ENCODE measurements around the gene IRAK3.

Gene IRAK3

DNA sequence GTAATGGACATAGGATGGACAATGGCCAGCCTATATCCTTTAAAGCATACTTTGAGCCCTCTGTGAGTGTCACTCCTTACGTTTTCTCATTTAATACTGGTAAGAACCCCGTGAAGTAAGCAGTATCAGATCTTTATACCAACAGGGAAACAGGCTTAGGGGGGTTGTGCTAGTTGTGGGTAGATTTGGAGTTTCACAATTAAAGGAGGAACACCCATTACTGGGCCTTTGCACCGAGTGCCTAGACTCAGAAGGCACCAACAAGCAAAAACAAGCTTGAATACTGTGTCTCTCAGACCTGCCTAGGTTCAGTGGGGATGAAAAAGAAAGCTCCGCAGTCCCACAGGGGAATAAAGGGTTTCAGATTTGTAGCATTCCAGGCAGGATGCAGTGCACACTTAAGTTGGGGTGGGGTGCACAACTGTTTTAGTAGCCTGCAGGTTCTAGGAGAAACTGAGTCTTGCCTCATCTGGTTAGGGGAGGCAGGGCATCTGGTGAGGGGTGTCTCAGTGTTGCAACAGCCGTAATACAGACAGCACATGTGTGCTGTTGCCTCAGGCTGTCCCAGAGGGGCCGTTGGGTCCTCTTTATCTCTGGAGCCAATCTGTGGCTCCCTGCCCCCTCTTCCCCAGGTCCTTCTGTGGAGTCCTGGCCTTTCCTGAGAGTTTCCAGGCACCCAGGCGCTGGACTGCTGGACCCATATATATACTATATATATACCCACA, 51.2 kb downstream of the IRAK3 start:
- Histone ChIP-seq H3K9ac (no peak overlapping the region), H3K4me2 (no peak overlapping the region), H3K79me2 (ENCODE audit: insufficient read depth, low read depth) (no peaks in the 10 kb centered on the region), H3K4me3 (IDR thresholded peaks at IDR 0.05; ENCODE audit: insufficient read depth, low read depth, low read length) (no peak overlapping the region), H2AFZ (ENCODE audit: low read depth) (no peak overlapping the region), H3K36me3 (ENCODE audit: insufficient read depth) (no peaks in the 10 kb centered on the region), H3K27me3 (ENCODE audit: insufficient read depth, low read depth) (no peaks in the 10 kb centered on the region), H4K20me1 (ENCODE audit: insufficient read depth) (no peaks in the 10 kb centered on the region), H3K4me1 (ENCODE audit: low read depth, poor library complexity, severe bottlenecking) (peaks cover 31% of the 10 kb centered on the region), H3K27ac (no peak overlapping the region)
- TF ChIP-seq, protein P1, sequence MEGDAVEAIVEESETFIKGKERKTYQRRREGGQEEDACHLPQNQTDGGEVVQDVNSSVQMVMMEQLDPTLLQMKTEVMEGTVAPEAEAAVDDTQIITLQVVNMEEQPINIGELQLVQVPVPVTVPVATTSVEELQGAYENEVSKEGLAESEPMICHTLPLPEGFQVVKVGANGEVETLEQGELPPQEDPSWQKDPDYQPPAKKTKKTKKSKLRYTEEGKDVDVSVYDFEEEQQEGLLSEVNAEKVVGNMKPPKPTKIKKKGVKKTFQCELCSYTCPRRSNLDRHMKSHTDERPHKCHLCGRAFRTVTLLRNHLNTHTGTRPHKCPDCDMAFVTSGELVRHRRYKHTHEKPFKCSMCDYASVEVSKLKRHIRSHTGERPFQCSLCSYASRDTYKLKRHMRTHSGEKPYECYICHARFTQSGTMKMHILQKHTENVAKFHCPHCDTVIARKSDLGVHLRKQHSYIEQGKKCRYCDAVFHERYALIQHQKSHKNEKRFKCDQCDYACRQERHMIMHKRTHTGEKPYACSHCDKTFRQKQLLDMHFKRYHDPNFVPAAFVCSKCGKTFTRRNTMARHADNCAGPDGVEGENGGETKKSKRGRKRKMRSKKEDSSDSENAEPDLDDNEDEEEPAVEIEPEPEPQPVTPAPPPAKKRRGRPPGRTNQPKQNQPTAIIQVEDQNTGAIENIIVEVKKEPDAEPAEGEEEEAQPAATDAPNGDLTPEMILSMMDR (conservative IDR thresholded peaks at IDR 0.05; ENCODE audit: low read depth, low read length) = no peak

DNA sequence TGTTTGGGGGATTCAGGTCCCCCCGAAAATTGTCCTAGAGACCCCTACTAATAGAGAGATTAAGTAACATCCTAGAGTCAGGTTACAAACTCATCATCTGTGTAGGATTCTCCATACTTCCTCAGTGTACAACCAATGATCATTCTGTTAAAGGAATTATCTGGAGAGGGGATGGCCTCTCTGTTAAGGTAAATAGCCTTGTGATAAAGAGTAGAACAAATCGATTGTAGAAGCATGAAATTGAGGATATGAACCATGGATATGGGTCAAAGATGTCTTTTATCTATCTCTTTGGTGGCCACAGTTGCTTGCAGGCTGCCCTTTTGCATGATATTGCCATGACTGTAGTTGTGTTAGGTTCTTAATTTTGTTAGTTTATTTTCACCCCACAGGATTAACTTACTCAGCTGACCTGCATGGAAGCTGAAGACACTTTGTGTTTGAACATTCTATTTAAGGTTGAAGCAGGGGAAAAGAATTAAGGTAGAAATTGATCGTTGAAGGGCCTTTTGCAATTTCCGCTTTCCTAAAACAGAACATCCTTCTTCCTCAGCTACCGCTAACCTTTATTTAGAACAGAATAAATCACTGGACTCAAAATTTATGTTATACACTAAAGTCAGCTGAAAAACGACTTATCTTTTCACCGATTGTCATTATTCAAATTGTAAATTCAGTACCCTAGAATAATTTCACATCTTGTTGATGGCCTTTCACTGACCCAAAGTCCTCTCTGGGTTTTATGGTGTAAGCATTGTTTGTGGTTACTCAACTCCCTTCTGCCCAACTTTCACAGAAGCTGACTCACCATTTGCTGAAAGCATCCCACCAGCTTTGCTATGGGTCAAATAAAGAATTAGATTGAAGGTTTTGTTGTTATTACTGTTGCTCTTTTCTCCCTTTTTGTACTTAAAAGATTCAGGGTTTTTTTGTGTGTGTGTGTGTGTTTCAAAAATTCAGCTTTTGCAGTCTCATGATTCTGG, 52.3 kb downstream of the IRAK3 start:
- Histone ChIP-seq H3K27me3 (ENCODE audit: insufficient read depth, low read depth) (no peaks in the 10 kb centered on the region), H3K4me3 (IDR thresholded peaks at IDR 0.05; ENCODE audit: insufficient read depth, low read depth, low read length) (no peak overlapping the region), H3K4me1 (ENCODE audit: low read depth, poor library complexity, severe bottlenecking) (peaks cover 27% of the 10 kb centered on the region)

DNA sequence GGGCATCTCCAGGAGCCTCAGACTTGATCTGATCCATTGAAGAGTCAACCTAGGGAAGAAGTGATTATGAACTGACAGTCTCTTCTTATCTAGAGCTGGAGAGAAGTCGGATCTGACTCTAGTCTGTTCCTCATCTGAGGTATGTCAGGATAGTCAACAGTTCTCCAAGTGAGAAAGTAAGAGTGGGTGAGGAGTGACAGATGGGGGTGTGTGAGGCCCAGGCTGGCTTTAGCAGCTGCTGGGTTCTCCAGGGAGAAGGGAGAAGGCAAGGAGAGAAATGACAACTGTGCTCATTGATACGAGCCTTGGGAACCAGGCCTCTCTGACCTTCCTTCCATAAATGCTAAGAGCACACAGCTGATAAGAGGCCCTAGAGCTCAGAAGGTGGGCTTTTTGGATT, 53.3 kb downstream of the IRAK3 start:
- H3K36me3 ChIP-seq (ENCODE audit: insufficient read depth) = no peaks in the 10 kb centered on the region
- H3K9ac ChIP-seq = no peak overlapping the region
- TF ChIP-seq, protein P1 (conservative IDR thresholded peaks at IDR 0.05; ENCODE audit: low read depth, low read length) = no peak
- no peak overlapping the region for H3K27ac ChIP-seq
- H4K20me1 ChIP-seq (ENCODE audit: insufficient read depth) = no peaks in the 10 kb centered on the region
- H3K4me3 ChIP-seq (IDR thresholded peaks at IDR 0.05; ENCODE audit: insufficient read depth, low read depth, low read length) = no peak overlapping the region
- peaks cover 17% of the 10 kb centered on the region for H3K4me1 ChIP-seq (ENCODE audit: low read depth, poor library complexity, severe bottlenecking)
- no peak overlapping the region for H2AFZ ChIP-seq (ENCODE audit: low read depth)
- no peaks in the 10 kb centered on the region for H3K79me2 ChIP-seq (ENCODE audit: insufficient read depth, low read depth)
- H3K27me3 ChIP-seq (ENCODE audit: insufficient read depth, low read depth) = no peaks in the 10 kb centered on the region
- H3K4me2 ChIP-seq = peak overlapping the region; percentile 21

More for the DNA sequence above, 52.3 kb downstream of the IRAK3 start:
- Histone ChIP-seq H2AFZ (ENCODE audit: low read depth) (no peak overlapping the region), H3K36me3 (ENCODE audit: insufficient read depth) (no peaks in the 10 kb centered on the region), H3K9ac (no peak overlapping the region), H4K20me1 (ENCODE audit: insufficient read depth) (no peaks in the 10 kb centered on the region), H3K27ac (no peak overlapping the region), H3K4me2 (peak overlapping the region; percentile 21), H3K79me2 (ENCODE audit: insufficient read depth, low read depth) (no peaks in the 10 kb centered on the region)
- TF ChIP-seq, protein P1 (conservative IDR thresholded peaks at IDR 0.05; ENCODE audit: low read depth, low read length) = no peak

DNA sequence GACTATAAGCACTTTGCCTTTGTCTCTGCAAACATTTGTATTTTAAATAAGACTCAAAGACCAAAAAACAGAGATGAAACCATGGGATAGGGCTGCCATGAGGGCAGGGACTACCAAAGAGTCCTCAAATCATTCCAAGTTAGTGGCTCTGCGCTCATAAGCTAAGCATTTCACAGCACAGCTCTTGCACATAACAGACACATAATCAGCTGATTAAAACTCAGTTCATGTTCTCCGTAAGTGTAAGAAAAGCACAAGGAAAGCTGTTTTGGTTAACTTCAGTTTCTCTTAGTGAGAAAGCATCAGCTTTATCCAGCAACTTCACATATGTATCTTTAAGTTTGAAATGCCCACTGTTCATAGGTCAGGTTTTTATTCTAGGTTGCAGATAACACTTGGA, 54.9 kb downstream of the IRAK3 start:
- Histone ChIP-seq H3K27me3 (ENCODE audit: insufficient read depth, low read depth) (no peaks in the 10 kb centered on the region), H3K9ac (no peak overlapping the region), H3K4me3 (IDR thresholded peaks at IDR 0.05; ENCODE audit: insufficient read depth, low read depth, low read length) (no peak overlapping the region), H2AFZ (ENCODE audit: low read depth) (no peak overlapping the region), H3K4me1 (ENCODE audit: low read depth, poor library complexity, severe bottlenecking) (peaks cover 16% of the 10 kb centered on the region), H3K27ac (no peak overlapping the region), H4K20me1 (ENCODE audit: insufficient read depth) (no peaks in the 10 kb centered on the region), H3K79me2 (ENCODE audit: insufficient read depth, low read depth) (no peaks in the 10 kb centered on the region), H3K36me3 (ENCODE audit: insufficient read depth) (no peaks in the 10 kb centered on the region), H3K4me2 (no peak overlapping the region)
- TF ChIP-seq, protein P1 (conservative IDR thresholded peaks at IDR 0.05; ENCODE audit: low read depth, low read length) = no peak

All from KMS-11 (cell line).